ENCODE data around the gene WFIKKN1. TPM values are rescaled to one million over a fixed set of nuclear protein-coding genes. Genes with fewer than 3 reads are reported as not detected.

WFIKKN1 gene
- total RNA-seq, 1 experiment from 2014 or later = 0.47 TPM

GRCh38 chr16:672851-673250 lies 42.1 kb downstream of the WFIKKN1 start:
- ChIA-PET POLR2A (no interaction called here), RAD21 (ENCODE audit: low non-redundant PET in 1 of 2, low total read pairs in 2 of 2, uncharacterized antibody in 2 of 2, unreplicated experiment in 2 of 2) (no interaction called here), CTCF (no interaction called here)
- Histone ChIP-seq H3K4me2 (ENCODE audit: low read length) (no peak overlapping the region), H3K4me3 (replicated peaks in 1 of 2; ENCODE audit: low read depth in 1 of 2, low read length in 2 of 2) (no peak overlapping the region), H3K27ac (ENCODE audit: low read depth, low read length) (no peak overlapping the region), H2AFZ (ENCODE audit: low read depth, low read length, poor library complexity, severe bottlenecking) (no peak overlapping the region), H3K4me1 (ENCODE audit: control insufficient read depth in 1 of 2, insufficient read depth in 2 of 2, low read length in 2 of 2) (peaks cover 0 to 5% of the 10 kb centered on the region in 2 experiments; a peak in 1 of 4 replicates), H3K9ac (ENCODE audit: low read length) (no peak overlapping the region), H3K79me2 (ENCODE audit: insufficient read depth, low read length) (peaks cover 26% of the 10 kb centered on the region), H3K9me3 (ENCODE audit: control insufficient read depth in 1 of 2, insufficient read depth in 1 of 2, low read depth in 1 of 2, low read length in 2 of 2) (no peaks in the 10 kb centered on the region), H4K20me1 (ENCODE audit: insufficient read depth) (no peaks in the 10 kb centered on the region), H3K9me2 (ENCODE audit: insufficient read depth) (no peaks in the 10 kb centered on the region), H3K27me3 (ENCODE audit: insufficient read depth, low read length) (no peaks in the 10 kb centered on the region), H3K36me3 (ENCODE audit: control insufficient read depth in 1 of 2, insufficient read depth in 2 of 2, low read length in 2 of 2) (peaks cover 0 to 4% of the 10 kb centered on the region in 2 experiments; a peak in 1 of 4 replicates)
- TF ChIP-seq, protein P1, sequence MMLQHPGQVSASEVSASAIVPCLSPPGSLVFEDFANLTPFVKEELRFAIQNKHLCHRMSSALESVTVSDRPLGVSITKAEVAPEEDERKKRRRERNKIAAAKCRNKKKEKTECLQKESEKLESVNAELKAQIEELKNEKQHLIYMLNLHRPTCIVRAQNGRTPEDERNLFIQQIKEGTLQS (IDR thresholded peaks at IDR 0.05) = no peak
- no peak for TF ChIP-seq TCF7L2 (IDR thresholded peaks at IDR 0.05; ENCODE audit: borderline replicate concordance, extremely low read depth, insufficient read depth, insufficient read length)
- TF ChIP-seq, protein P2, sequence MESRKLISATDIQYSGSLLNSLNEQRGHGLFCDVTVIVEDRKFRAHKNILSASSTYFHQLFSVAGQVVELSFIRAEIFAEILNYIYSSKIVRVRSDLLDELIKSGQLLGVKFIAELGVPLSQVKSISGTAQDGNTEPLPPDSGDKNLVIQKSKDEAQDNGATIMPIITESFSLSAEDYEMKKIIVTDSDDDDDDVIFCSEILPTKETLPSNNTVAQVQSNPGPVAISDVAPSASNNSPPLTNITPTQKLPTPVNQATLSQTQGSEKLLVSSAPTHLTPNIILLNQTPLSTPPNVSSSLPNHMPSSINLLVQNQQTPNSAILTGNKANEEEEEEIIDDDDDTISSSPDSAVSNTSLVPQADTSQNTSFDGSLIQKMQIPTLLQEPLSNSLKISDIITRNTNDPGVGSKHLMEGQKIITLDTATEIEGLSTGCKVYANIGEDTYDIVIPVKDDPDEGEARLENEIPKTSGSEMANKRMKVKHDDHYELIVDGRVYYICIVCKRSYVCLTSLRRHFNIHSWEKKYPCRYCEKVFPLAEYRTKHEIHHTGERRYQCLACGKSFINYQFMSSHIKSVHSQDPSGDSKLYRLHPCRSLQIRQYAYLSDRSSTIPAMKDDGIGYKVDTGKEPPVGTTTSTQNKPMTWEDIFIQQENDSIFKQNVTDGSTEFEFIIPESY (IDR thresholded peaks at IDR 0.05; ENCODE audit: extremely low read depth, insufficient replicate concordance, low read length) = no peak
- TF ChIP-seq FOSL1 (IDR thresholded peaks at IDR 0.05; ENCODE audit: low read depth) = no peak
- TF ChIP-seq JUND (IDR thresholded peaks at IDR 0.05) = no peak
- no peak for TF ChIP-seq ELF1 (IDR thresholded peaks at IDR 0.05; ENCODE audit: borderline replicate concordance, low read depth)
- TF ChIP-seq CTCF (IDR thresholded peaks at IDR 0.05 in 2 of 3, conservative IDR thresholded peaks at IDR 0.05 in 1 of 3; ENCODE audit: borderline replicate concordance in 1 of 3, insufficient read depth in 1 of 3, low read depth in 2 of 3, low read length in 2 of 3) = no peak
- TF ChIP-seq ZFX (IDR thresholded peaks at IDR 0.05) = no peak
- TF ChIP-seq CEBPB (IDR thresholded peaks at IDR 0.05; ENCODE audit: low read depth) = no peak
- TF ChIP-seq CBX3 (IDR thresholded peaks at IDR 0.05; ENCODE audit: low read depth) = no peak
- no peak for TF ChIP-seq EGR1 (IDR thresholded peaks at IDR 0.05; ENCODE audit: low read depth)
- TF ChIP-seq EZH2 (IDR thresholded peaks at IDR 0.05) = no peak
- no peak for TF ChIP-seq POLR2A (IDR thresholded peaks at IDR 0.05; ENCODE audit: borderline replicate concordance, extremely low read depth, insufficient read depth, insufficient read length)
- no peak for TF ChIP-seq YY1 (IDR thresholded peaks at IDR 0.05; ENCODE audit: extremely low read depth, insufficient replicate concordance, low read depth, low read length)
- TF ChIP-seq MAX (IDR thresholded peaks at IDR 0.05) = no peak
- TF ChIP-seq POLR2AphosphoS5 (IDR thresholded peaks at IDR 0.05; ENCODE audit: low read depth, low read length) = no peak
- ATAC-seq = no peak
- intact Hi-C loops (cut with micrococcal nuclease) = no loop called here
- no TSS peak for BruUV-seq (replicated peaks)
- no peak for DNase-seq (ENCODE audit: low read depth, low spot score)
